ENCODE results near the gene CXCL17.
A peak's percentile ranks its signal among the peaks of the same experiment; 100 is the strongest.

Gene CXCL17

DNA sequence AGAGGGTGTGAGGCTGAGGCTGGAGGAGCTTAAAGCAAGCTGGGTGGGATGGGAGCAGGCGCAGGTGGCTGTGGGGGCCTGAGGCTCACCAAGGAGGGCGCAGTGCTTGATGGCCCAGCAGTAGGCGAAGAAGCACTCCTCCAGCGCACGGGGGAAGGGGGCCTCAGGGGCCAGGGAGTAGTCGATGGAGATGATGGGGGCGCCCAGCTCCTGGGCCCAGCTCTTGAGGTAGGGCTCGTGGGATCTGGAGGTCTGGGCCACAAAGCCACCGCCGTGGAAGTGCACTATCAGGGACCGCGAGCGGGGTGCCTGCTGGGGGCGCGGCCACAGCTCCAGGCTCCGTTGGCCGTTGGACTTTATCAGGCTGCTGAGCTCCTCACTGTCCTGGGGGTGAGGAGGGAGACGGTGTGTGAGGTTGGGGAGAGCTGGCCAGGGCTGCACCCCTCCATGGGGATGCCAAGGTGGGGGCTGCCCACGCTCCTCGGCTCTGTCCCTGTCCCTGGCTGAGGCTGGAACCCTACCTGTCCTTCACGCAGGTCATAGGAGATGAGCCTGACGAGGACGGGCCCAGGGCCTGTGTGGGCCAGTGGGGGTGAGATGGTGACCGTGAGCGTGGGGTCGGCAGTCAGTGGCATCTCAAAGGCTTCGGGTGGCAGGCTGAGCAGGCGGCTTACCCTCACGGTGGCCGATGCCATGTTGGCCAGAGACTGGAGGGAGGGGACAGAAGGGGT lies 35.5 kb downstream of the CXCL17 start:
- DNase-seq (ENCODE audit: low spot score), result no peak
- H3K27ac ChIP-seq, result no peak overlapping the region
- ChIA-PET CTCF (interaction anchor here (0.5 kb wide), 1 partner anchor 321 kb away, joined by 7 read pairs; no protein-coding TSS in a partner anchor), POLR2A (ENCODE audit: low non-redundant PET) (interaction anchor here (0.7 kb wide), 1 partner anchor 35 kb away, joined by 3 read pairs; no protein-coding TSS in a partner anchor)
- TF ChIP-seq CTCF (conservative IDR thresholded peaks at IDR 0.05; ENCODE audit: low read depth), result no peak

- POLR2A ChIA-PET (ENCODE audit: low non-redundant PET), result no interaction called here
- H3K27ac ChIP-seq, result no peak overlapping the region
- no peak for DNase-seq (ENCODE audit: low spot score)
- TF ChIP-seq CTCF (conservative IDR thresholded peaks at IDR 0.05; ENCODE audit: low read depth), result no peak
- CTCF ChIA-PET, result interaction anchor here (0.8 kb wide), 1 partner anchor 19 kb away, joined by 4 read pairs; no protein-coding TSS in a partner anchor
Measured at GRCh38 chr19:42406111-42406510, 36.6 kb downstream of the CXCL17 start.

- DNase-seq (ENCODE audit: low spot score), result no peak
- POLR2A ChIA-PET (ENCODE audit: low non-redundant PET), result no interaction called here
- no peak overlapping the region for H3K27ac ChIP-seq
- CTCF ChIA-PET, result interaction anchor here (0.6 to 0.7 kb wide), 2 partner anchors 230 to 259 kb away, joined by 5 read pairs; no protein-coding TSS in a partner anchor
- no peak for TF ChIP-seq CTCF (conservative IDR thresholded peaks at IDR 0.05; ENCODE audit: low read depth)
Measured at GRCh38 chr19:42403586-42403985, 39.2 kb downstream of the CXCL17 start.

- no peak for TF ChIP-seq CTCF (conservative IDR thresholded peaks at IDR 0.05; ENCODE audit: low read depth)
- DNase-seq (ENCODE audit: low spot score), result no peak
- ChIA-PET CTCF (interaction anchor here (0.5 to 0.7 kb wide), 3 partner anchors 231 to 324 kb away, joined by 4 to 5 read pairs (median 5); no protein-coding TSS in a partner anchor), POLR2A (ENCODE audit: low non-redundant PET) (no interaction called here)
- peak overlapping the region; percentile 58 for H3K27ac ChIP-seq
Measured at GRCh38 chr19:42402376-42403116, 40.2 kb downstream of the CXCL17 start.

- peak; percentile 77 for TF ChIP-seq CTCF (conservative IDR thresholded peaks at IDR 0.05; ENCODE audit: low read depth)
- ChIA-PET POLR2A (ENCODE audit: low non-redundant PET) (interaction anchor here (0.6 to 0.8 kb wide), 2 partner anchors 14 to 15 kb away, joined by 6 read pairs; no protein-coding TSS in a partner anchor), CTCF (interaction anchor here (0.5 to 1.4 kb wide), 9 partner anchors 14 to 323 kb away, joined by 3 to 6 read pairs (median 4); partner anchors contain the start of gene POU2F2)
- peak; percentile 70 for DNase-seq (ENCODE audit: low spot score)
- peak overlapping the region; percentile 58 for H3K27ac ChIP-seq
Measured at GRCh38 chr19:42401365-42402303, 41.1 kb downstream of the CXCL17 start.
